Activated CD4-positive, alpha-beta T cell treated with anti-CD3 and anti-CD28 coated beads for 48 hours (primary cell): ENCODE data around the gene IL36G.
"Not testable (repeated sequence)": the region's sequence is repeated elsewhere in the genome, so short reads cannot be mapped to it uniquely, and the experiment has no call there.

Source experiments
- DNase-seq: peaks from one replicate; pipeline ENCODE4 v3.0.0-alpha.2; 2020

IL36G gene

GRCh38 chr2:112977559-112978056 lies at the start of gene IL36G:
TSS of gene IL36G (plus strand) at chr2:112978006. CDS start at chr2:112978639, 633 bp downstream.
- no peak for DNase-seq

GRCh38 chr2:112933261-112933660 lies 44.5 kb upstream of the IL36G start:
- DNase-seq: no peak

GRCh38 chr2:112934117-112934516 lies 43.7 kb upstream of the IL36G start:
- not testable (repeated sequence) for DNase-seq

GRCh38 chr2:112936927-112937232 lies 40.9 kb upstream of the IL36G start:
- DNase-seq: no peak

- DNase-seq: no peak
Measured at GRCh38 chr2:112938904-112939303, 38.9 kb upstream of the IL36G start.

- no peak for DNase-seq
Measured at GRCh38 chr2:112939425-112939824, 38.4 kb upstream of the IL36G start.

- DNase-seq: no peak
Measured at GRCh38 chr2:112940859-112941625, 36.8 kb upstream of the IL36G start.

GRCh38 chr2:112941753-112942653 lies 35.8 kb upstream of the IL36G start:
- peak; percentile 86 for DNase-seq

GRCh38 chr2:112942654-112943002 lies 35.2 kb upstream of the IL36G start:
- DNase-seq: no peak

- no peak for DNase-seq
Measured at GRCh38 chr2:112944971-112945370, 32.8 kb upstream of the IL36G start.

- no peak for DNase-seq
Measured at GRCh38 chr2:112946086-112946485, 31.7 kb upstream of the IL36G start.

- no peak for DNase-seq
Measured at GRCh38 chr2:112947374-112947773, 30.4 kb upstream of the IL36G start.

GRCh38 chr2:112949456-112949855 lies 28.4 kb upstream of the IL36G start:
- DNase-seq: no peak

GRCh38 chr2:112954364-112954763 lies 23.4 kb upstream of the IL36G start:
- no peak for DNase-seq

GRCh38 chr2:112957511-112957910 lies 20.3 kb upstream of the IL36G start:
- DNase-seq: no peak

- peak; percentile 48 for DNase-seq
Measured at GRCh38 chr2:112958428-112959108, 19.2 kb upstream of the IL36G start.

GRCh38 chr2:112959109-112959812 lies 18.5 kb upstream of the IL36G start:
- DNase-seq: no peak

GRCh38 chr2:112960230-112960825 lies 17.5 kb upstream of the IL36G start:
- DNase-seq: no peak

GRCh38 chr2:112962308-112963175 lies 15.3 kb upstream of the IL36G start:
- no peak for DNase-seq

- DNase-seq: no peak
Measured at GRCh38 chr2:112967023-112967422, 10.8 kb upstream of the IL36G start.

- DNase-seq: no peak
Measured at GRCh38 chr2:112972423-112973086, 5.3 kb upstream of the IL36G start.
